Measurements from ENCODE around the gene LHX2. TPM values are rescaled to one million over a fixed set of nuclear protein-coding genes. Genes with fewer than 3 reads are reported as not detected.

The LHX2 gene
- total and polyA plus RNA-seq, 2 of the 4 experiments (the other 2 are of a cell fraction): not detected

DNA sequence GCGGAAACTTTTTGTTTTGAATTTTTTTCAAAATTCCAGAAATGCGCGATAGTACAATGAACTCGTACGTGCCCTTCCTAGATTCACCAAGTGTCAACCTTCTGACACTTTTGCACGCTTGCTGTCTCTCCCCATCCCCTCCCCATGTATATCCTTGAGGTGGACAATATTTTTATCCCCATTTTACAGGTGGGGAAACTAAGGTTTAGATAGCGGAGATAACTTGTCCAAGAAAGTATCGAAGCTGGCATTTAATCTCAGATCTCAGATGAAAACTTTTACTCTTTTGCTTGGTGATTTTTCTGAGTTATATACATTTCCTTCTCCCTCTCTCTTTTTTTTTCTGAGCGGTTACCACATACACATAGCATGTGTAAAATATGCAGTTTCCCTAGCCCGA, 34.6 kb downstream of the LHX2 start:
- no TSS peak for BruUV-seq (replicated peaks)
- Histone ChIP-seq H3K4me2 (ENCODE audit: low read depth, low read length) (no peak overlapping the region), H3K9me3 (ENCODE audit: control insufficient read depth, insufficient read depth, low read length) (peaks cover 6% of the 10 kb centered on the region; the same call in 1 of the 2 replicates), H3K9me1 (ENCODE audit: insufficient read depth, low read length) (no peaks in the 10 kb centered on the region), H3K27ac (ENCODE audit: insufficient read depth, low read length) (no peak overlapping the region), H3K27me3 (ENCODE audit: control insufficient read depth, insufficient read depth, low read length) (peaks cover 72% of the 10 kb centered on the region), H4K20me1 (ENCODE audit: insufficient read depth, low read length) (no peaks in the 10 kb centered on the region), H2AK9ac (replicated peaks; ENCODE audit: low read depth, low read length, poor library complexity) (no peak overlapping the region), H2BK15ac (ENCODE audit: low read depth, low read length) (no peak overlapping the region), H3K9ac (ENCODE audit: low read depth, low read length) (no peak overlapping the region), H3K18ac (ENCODE audit: low read depth, low read length) (no peak overlapping the region), H3K4me3 (ENCODE audit: insufficient read depth, low read depth, low read length) (no peak overlapping the region), H2AFZ (replicated peaks; ENCODE audit: low read length, poor library complexity) (no peak overlapping the region), H2AK5ac (ENCODE audit: low read depth, low read length) (no peak overlapping the region), H3K36me3 (ENCODE audit: control insufficient read depth, insufficient read depth, low read length) (no peaks in the 10 kb centered on the region), H3K56ac (ENCODE audit: extremely low read depth, insufficient read depth, low read length) (no peak overlapping the region), H3K4ac (ENCODE audit: low read depth, low read length) (no peak overlapping the region), H4K5ac (ENCODE audit: low read depth, low read length) (no peak overlapping the region), H2BK5ac (ENCODE audit: low read depth, low read length, poor library complexity, severe bottlenecking) (no peak overlapping the region), H2BK20ac (ENCODE audit: low read depth, low read length) (no peak overlapping the region), H4K91ac (ENCODE audit: insufficient read depth, low read depth, low read length) (no peak overlapping the region), H3K79me1 (ENCODE audit: low read depth in 1 of 2, low read length in 2 of 2) (no peaks in the 10 kb centered on the region), H3K23ac (ENCODE audit: low read depth, low read length) (no peak overlapping the region), H4K8ac (ENCODE audit: low read depth in 2 of 2, low read length in 2 of 2) (no peak overlapping the region), H3K4me1 (ENCODE audit: control insufficient read depth, insufficient read depth, low read length) (no peaks in the 10 kb centered on the region; the same call in 1 of the 2 replicates), H2BK120ac (ENCODE audit: low read depth, low read length) (no peak overlapping the region), H3K14ac (replicated peaks; ENCODE audit: low read depth, low read length) (no peak overlapping the region)
- DNase-seq: no peak
- dilution Hi-C loops (cut with HindIII; ENCODE audit: low sequenced_read_pairs, unreplicated experiment): no loop called here
- intact Hi-C loops (cut with micrococcal nuclease): no loop called here
- TF ChIP-seq RFX5 (IDR thresholded peaks at IDR 0.05; ENCODE audit: low read depth, low read length): no peak
- TF ChIP-seq RAD21 (IDR thresholded peaks at IDR 0.05; ENCODE audit: low read length): no peak
- TF ChIP-seq SMC3 (IDR thresholded peaks at IDR 0.05; ENCODE audit: low read depth, low read length): no peak
- no peak for TF ChIP-seq CTCF (conservative IDR thresholded peaks at IDR 0.05; ENCODE audit: low read depth, low read length)
- TF ChIP-seq, protein P1, sequence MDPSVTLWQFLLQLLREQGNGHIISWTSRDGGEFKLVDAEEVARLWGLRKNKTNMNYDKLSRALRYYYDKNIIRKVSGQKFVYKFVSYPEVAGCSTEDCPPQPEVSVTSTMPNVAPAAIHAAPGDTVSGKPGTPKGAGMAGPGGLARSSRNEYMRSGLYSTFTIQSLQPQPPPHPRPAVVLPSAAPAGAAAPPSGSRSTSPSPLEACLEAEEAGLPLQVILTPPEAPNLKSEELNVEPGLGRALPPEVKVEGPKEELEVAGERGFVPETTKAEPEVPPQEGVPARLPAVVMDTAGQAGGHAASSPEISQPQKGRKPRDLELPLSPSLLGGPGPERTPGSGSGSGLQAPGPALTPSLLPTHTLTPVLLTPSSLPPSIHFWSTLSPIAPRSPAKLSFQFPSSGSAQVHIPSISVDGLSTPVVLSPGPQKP (IDR thresholded peaks at IDR 0.05; ENCODE audit: borderline replicate concordance, low read depth, low read length): no peak
- no peak for TF ChIP-seq BHLHE40 (IDR thresholded peaks at IDR 0.05; ENCODE audit: low read depth, low read length)
- no peak for TF ChIP-seq USF2 (IDR thresholded peaks at IDR 0.05; ENCODE audit: low read depth, low read length)
- TF ChIP-seq CHD1 (IDR thresholded peaks at IDR 0.05; ENCODE audit: low read depth, low read length): no peak
- TF ChIP-seq POLR2A (IDR thresholded peaks at IDR 0.05; ENCODE audit: low read depth, low read length): no peak
- no peak for TF ChIP-seq NFE2L2 (IDR thresholded peaks at IDR 0.05; ENCODE audit: low read depth, low read length)
- no peak for TF ChIP-seq CEBPB (IDR thresholded peaks at IDR 0.05; ENCODE audit: low read depth, low read length)
- no peak for TF ChIP-seq FOS (IDR thresholded peaks at IDR 0.05; ENCODE audit: low read depth, low read length)
- no peak for TF ChIP-seq MAZ (IDR thresholded peaks at IDR 0.05; ENCODE audit: borderline replicate concordance, low read depth, low read length)
- no peak for TF ChIP-seq MAFK (IDR thresholded peaks at IDR 0.05; ENCODE audit: low read depth, low read length)
- TF ChIP-seq RCOR1 (IDR thresholded peaks at IDR 0.05; ENCODE audit: insufficient replicate concordance, low read length): no peak
- TF ChIP-seq MXI1 (IDR thresholded peaks at IDR 0.05; ENCODE audit: borderline replicate concordance, low read depth, low read length): no peak
- ChIA-PET CTCF (no interaction called here), POLR2A (ENCODE audit: unreplicated experiment) (no interaction called here)
- no peak for ATAC-seq (ENCODE audit: low read depth)
- in situ Hi-C loops (cut with MboI; ENCODE audit: low sequenced_read_pairs): no loop called here
- WGBS, 2 experiments (ENCODE audit: extremely low coverage in 2 of 2, insufficient read length in 1 of 2): no CpG with 5 or more reads among the region's 10 CpGs
